ENCODE measurements around the gene POLE2. TPM values are rescaled to one million over a fixed set of nuclear protein-coding genes. Genes with fewer than 3 reads are reported as not detected.
A peak's percentile ranks its signal among the peaks of the same experiment; 100 is the strongest.

Gene POLE2
- total RNA-seq, 1 donor from 2014 or later = 5.4 TPM

- Histone ChIP-seq H3K4me1 (no peaks in the 10 kb centered on the region), H3K9me3 (no peaks in the 10 kb centered on the region), H3K4me3 (no peak overlapping the region), H3K36me3 (peaks cover 0 to 13% of the 10 kb centered on the region in 2 donors), H3K27ac (no peak overlapping the region), H3K27me3 (no peaks in the 10 kb centered on the region)
- intact Hi-C loops (cut with DNase I) = no loop called here
- no peak for DNase-seq (ENCODE audit: low spot score in 2 of 2)
- no peak for TF ChIP-seq CTCF (IDR thresholded peaks at IDR 0.05)
Measured at GRCh38 chr14:49642163-49642562, 45.9 kb downstream of the POLE2 start.

DNA sequence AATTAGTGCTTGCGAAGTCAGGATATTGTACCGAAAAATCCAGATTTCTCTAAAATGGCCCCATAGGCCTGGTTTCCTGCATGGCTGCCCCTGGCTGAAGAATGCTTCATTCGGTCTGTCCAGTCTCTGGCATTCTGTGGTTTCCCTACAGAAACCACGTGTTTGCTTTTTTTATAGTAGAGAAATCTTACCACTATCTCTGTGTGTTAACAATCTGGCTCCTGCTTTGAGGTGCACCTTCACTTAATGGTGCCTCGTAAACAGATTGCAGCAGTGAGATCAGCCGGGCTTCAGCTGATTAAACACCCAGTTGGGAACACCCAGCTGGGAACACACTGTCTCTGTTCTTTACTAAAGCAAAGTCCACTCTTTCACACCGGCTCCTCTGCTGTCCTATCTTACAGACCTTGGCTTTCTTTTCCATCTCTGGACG is 46.3 kb downstream of the POLE2 start:
- no peak overlapping the region for H3K27ac ChIP-seq

GRCh38 chr14:49640540-49641417 is 47.2 kb downstream of the POLE2 start:
- Histone ChIP-seq H3K4me3 (no peak overlapping the region), H3K4me1 (no peaks in the 10 kb centered on the region), H3K9me3 (no peaks in the 10 kb centered on the region), H3K27me3 (no peaks in the 10 kb centered on the region), H3K36me3 (peaks cover 0 to 19% of the 10 kb centered on the region in 2 donors), H3K27ac (no peak overlapping the region)
- intact Hi-C loops (cut with DNase I) = no loop called here
- no peak for DNase-seq (ENCODE audit: low spot score in 2 of 2)
- TF ChIP-seq CTCF (IDR thresholded peaks at IDR 0.05) = no peak

More for the DNA sequence above, 46.3 kb downstream of the POLE2 start:
- Histone ChIP-seq H3K36me3 (peaks cover 0 to 16% of the 10 kb centered on the region in 2 donors), H3K4me3 (no peak overlapping the region), H3K9me3 (no peaks in the 10 kb centered on the region), H3K27me3 (no peaks in the 10 kb centered on the region), H3K4me1 (no peaks in the 10 kb centered on the region)
- intact Hi-C loops (cut with DNase I) = no loop called here
- DNase-seq (ENCODE audit: low spot score in 2 of 2) = no peak
- no peak for TF ChIP-seq CTCF (IDR thresholded peaks at IDR 0.05)

DNA sequence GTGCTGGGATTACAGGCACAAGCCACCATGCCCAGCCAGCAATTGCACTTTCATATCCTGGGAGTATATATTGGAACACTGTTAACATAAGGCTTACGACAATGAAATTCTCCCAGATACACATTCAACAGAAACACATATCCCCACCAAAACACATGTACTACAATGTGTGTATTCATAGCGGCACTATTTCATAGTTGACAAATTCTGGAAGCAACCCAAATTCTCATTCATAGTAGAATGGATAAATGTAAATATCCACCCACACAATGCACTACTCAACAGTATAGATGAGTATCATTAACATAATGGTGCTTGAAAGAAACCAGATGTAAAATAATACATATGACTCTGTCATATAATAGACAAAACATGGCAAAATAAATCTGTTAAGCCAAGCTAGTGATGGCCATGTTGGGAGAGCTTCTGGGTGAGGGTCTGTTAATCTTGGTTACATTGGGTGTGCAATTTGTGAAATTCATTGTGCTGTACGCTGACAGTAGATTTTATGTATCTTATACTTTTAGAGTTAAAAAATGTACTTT is 50.4 kb downstream of the POLE2 start:
- no peak overlapping the region for H3K4me3 ChIP-seq
- H3K27me3 ChIP-seq = no peaks in the 10 kb centered on the region
- intact Hi-C loops (cut with DNase I) = no loop called here
- peaks cover 0 to 19% of the 10 kb centered on the region in 2 donors for H3K36me3 ChIP-seq
- TF ChIP-seq CTCF (IDR thresholded peaks at IDR 0.05) = no peak
- no peaks in the 10 kb centered on the region for H3K9me3 ChIP-seq
- no peak overlapping the region for H3K27ac ChIP-seq
- H3K4me1 ChIP-seq = peaks cover 0 to 4% of the 10 kb centered on the region in 2 donors
- no peak for DNase-seq (ENCODE audit: low spot score in 2 of 2)

DNA sequence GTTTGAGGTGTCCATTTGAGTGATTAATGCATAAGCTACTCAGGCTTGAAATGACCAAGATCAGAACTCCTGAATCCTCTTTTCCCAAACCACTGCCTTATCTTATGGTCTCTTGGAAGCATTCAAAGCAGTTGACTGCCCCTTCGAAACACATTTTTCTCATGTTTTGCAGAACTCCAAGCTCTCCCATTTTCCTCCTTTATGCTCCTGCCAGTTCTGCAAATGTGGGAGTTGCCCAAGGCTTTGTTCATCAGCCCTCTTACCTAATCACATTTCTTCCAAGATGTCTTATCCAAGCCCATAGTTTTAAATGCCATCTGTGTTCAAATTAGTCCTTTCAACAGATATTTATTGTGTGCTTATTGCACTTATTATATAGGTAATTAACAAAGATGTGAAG is 51.1 kb downstream of the POLE2 start:
- H3K27ac ChIP-seq = peak overlapping the region in 1 of 2 donors; percentile 93
- DNase-seq (ENCODE audit: low spot score in 2 of 2) = no peak
- no peaks in the 10 kb centered on the region for H3K9me3 ChIP-seq
- no peaks in the 10 kb centered on the region for H3K27me3 ChIP-seq
- peaks cover 0 to 7% of the 10 kb centered on the region in 2 donors for H3K4me1 ChIP-seq
- intact Hi-C loops (cut with DNase I) = no loop called here
- peak overlapping the region in 1 of 2 donors; percentile 79 for H3K4me3 ChIP-seq
- TF ChIP-seq CTCF (IDR thresholded peaks at IDR 0.05) = no peak
- peaks cover 0 to 19% of the 10 kb centered on the region in 2 donors for H3K36me3 ChIP-seq
